ENCODE results near the gene IL21. TPM values are rescaled to one million over a fixed set of nuclear protein-coding genes. Genes with fewer than 3 reads are reported as not detected.

The IL21 gene
- total and polyA plus RNA-seq, 2 of the 13 experiments (the other 11 are each of a cell fraction or from before 2014, with no cell fraction given), result not detected

- no peak for TF ChIP-seq ZBTB33 (CRISPR knock-in tag; IDR thresholded peaks at IDR 0.05)
- TF ChIP-seq ZNF382 (CRISPR knock-in tag; IDR thresholded peaks at IDR 0.05; ENCODE audit: borderline replicate concordance), result no peak
- no peak for TF ChIP-seq ZNF335 (CRISPR knock-in tag; IDR thresholded peaks at IDR 0.05)
- 0 out of 2 replicates have a peak, but pooled peaks have one; percentile 20 for TF ChIP-seq EHMT2 (IDR thresholded peaks at IDR 0.05; ENCODE audit: borderline replicate concordance, low read depth, low read length)
- no peak for TF ChIP-seq ZNF576 (CRISPR knock-in tag; IDR thresholded peaks at IDR 0.05)
- TF ChIP-seq ZKSCAN5 (CRISPR knock-in tag; IDR thresholded peaks at IDR 0.05), result no peak
- TF ChIP-seq MTA3 (CRISPR knock-in tag; IDR thresholded peaks at IDR 0.05), result no peak
- TF ChIP-seq HNRNPLL (IDR thresholded peaks at IDR 0.05; ENCODE audit: low read depth, low read length, poor library complexity, severe bottlenecking), result no peak
- no peak for TF ChIP-seq MNT (IDR thresholded peaks at IDR 0.05)
- no peak for TF ChIP-seq GTF2F1 (IDR thresholded peaks at IDR 0.05; ENCODE audit: low read length)
- TF ChIP-seq ELF4 (CRISPR knock-in tag; IDR thresholded peaks at IDR 0.05; ENCODE audit: borderline replicate concordance), result no peak
Observed at GRCh38 chr4:122602277-122603142, 18.4 kb downstream of the IL21 start (continued).
